Posterior vena cava (tissue), 2 donors: ENCODE measurements around the gene GNAI1. TPM values are rescaled to one million over a fixed set of nuclear protein-coding genes. Genes with fewer than 3 reads are reported as not detected.

Source experiments
- DNase-seq: peaks from one replicate; pipeline ENCODE4 v3.0.0-alpha.2; 2020; ENCODE audit warnings: low spot score
- intact Hi-C, 2 donors: fragments of 100-400 bp; cut with DNase I; formaldehyde crosslinking; loops; one replicate each; pipeline versions ENCODE4 v1.14.1 to v1.14.2; 2022 to 2023
- total RNA-seq, 2 donors: library from RNA; stranded (reverse); fragmentation: NEBNext Ultra II Directional; extraction: Animal tissue kit (Norgen Biotek cat#: 25700); gene quantifications; one replicate each; pipeline ENCODE4 v1.2.1, GENCODE V29; 2021
- donor health status: DM: yes; HTN: yes; CAD: no.
- donor health status: DM: yes; HTN: yes; CAD: no.

The GNAI1 gene
- total RNA-seq, 2 donors from 2014 or later = 36.1 to 53.7 TPM

GRCh38 chr7:80272560-80273239 lies 138.1 kb downstream of the GNAI1 start:
- intact Hi-C loops = no loop called here
- no peak for DNase-seq

GRCh38 chr7:80273327-80273726 lies 138.7 kb downstream of the GNAI1 start:
- intact Hi-C loops = no loop called here
- DNase-seq = no peak

- intact Hi-C loops = no loop called here
- DNase-seq = no peak
Measured at GRCh38 chr7:80275192-80275605, 140.6 kb downstream of the GNAI1 start.
